SK-N-SH (cell line): Measurements from ENCODE around the gene IL31RA. TPM values are rescaled to one million over a fixed set of nuclear protein-coding genes. Genes with fewer than 3 reads are reported as not detected.

Source experiments
- CTCF ChIA-PET: fragments of 300-600, 350-600 bp; formaldehyde crosslinking; extraction: SDS; loops from one replicate; lab custom pipeline; 2021; lab: Yijun Ruan, JAX
- POLR2A ChIA-PET: fragments of 350-600 bp; sonication (Branson Sonifier 250); formaldehyde crosslinking; extraction: SDS; loops from one replicate; lab custom pipeline; 2020; ENCODE audit warnings: antibody characterized with exemption, inconsistent platforms; lab: Yijun Ruan, JAX
- DNase-seq: peaks from one replicate; pipeline ENCODE4 v3.0.0; 2012
- H2AFZ ChIP-seq: fragments of 200-600 bp; sonication (generic); 2 replicates; pipeline ENCODE4 v1.8.1; 2016; ENCODE audit warnings: antibody characterized with exemption, mild to moderate bottlenecking, low read depth
- H3F3A ChIP-seq: fragments of 200-600 bp; sonication (generic); replicated peaks from 2 replicates; pipeline ENCODE3; 2016; ENCODE audit warnings: antibody characterized with exemption, mild to moderate bottlenecking; ENCODE audit not compliant: insufficient read depth
- H3K27ac ChIP-seq, 2 experiments: fragments of 200-500 bp in 1 of 2; fragments of 200-600 bp in 1 of 2; sonication (Bioruptor generic) in 1 of 2; sonication (generic), shearing (Covaris generic) in 1 of 2; 2 replicates each; pipeline versions ENCODE4 v1.5.1 to v1.6.1; 2014 to 2016; ENCODE audit warnings: low read depth in 2 of 2, inconsistent platforms in 1 of 2, low read length in 1 of 2, mild to moderate bottlenecking in 1 of 2, mixed read lengths in 1 of 2
- H3K27me3 ChIP-seq: fragments of 200-600 bp; sonication (generic), shearing (Covaris generic); 2 replicates; pipeline ENCODE4 v1.6.1; 2016; ENCODE audit warnings: mixed run types; ENCODE audit not compliant: insufficient read depth
- H3K36me3 ChIP-seq, 2 experiments: fragments of 200-500 bp in 1 of 2; fragments of 200-600 bp in 1 of 2; sonication (Bioruptor generic) in 1 of 2; sonication (generic) in 1 of 2; replicated peaks in 1 of 2; 2 replicates each; pipeline versions ENCODE3 to v1.5.1; 2014 to 2016; ENCODE audit warnings: low read length in 1 of 2, mild to moderate bottlenecking in 1 of 2; ENCODE audit not compliant: insufficient read depth in 2 of 2, control insufficient read depth in 1 of 2
- H3K4me1 ChIP-seq, 2 experiments: fragments of 200-500 bp in 1 of 2; fragments of 200-600 bp in 1 of 2; sonication (Bioruptor generic) in 1 of 2; sonication (generic), shearing (Covaris generic) in 1 of 2; 2 replicates each; pipeline versions ENCODE4 v1.5.1 to v1.6.1; 2014 to 2016; ENCODE audit warnings: low read depth in 1 of 2, low read length in 1 of 2, mixed run types in 1 of 2; ENCODE audit not compliant: insufficient read depth in 2 of 2, control insufficient read depth in 1 of 2
- H3K4me2 ChIP-seq: fragments of 200-600 bp; sonication (generic), shearing (Covaris generic); 2 replicates; pipeline ENCODE4 v1.6.1; 2017; ENCODE audit warnings: mixed run types
- H3K4me3 ChIP-seq, 2 experiments: fragments of 200-500 bp in 1 of 2; fragments of 200-600 bp in 1 of 2; sonication (Bioruptor generic) in 1 of 2; sonication (generic), shearing (Covaris generic) in 1 of 2; 2 replicates each; pipeline versions ENCODE4 v1.5.1 to v1.8.1; 2014 to 2016; ENCODE audit warnings: low read depth in 2 of 2, inconsistent platforms in 1 of 2, low read length in 1 of 2, mild to moderate bottlenecking in 1 of 2, mixed read lengths in 1 of 2, moderate library complexity in 1 of 2
- H3K79me2 ChIP-seq: fragments of 200-600 bp; sonication (generic); 2 replicates; pipeline ENCODE4 v1.8.1; 2017; ENCODE audit warnings: mild to moderate bottlenecking; ENCODE audit not compliant: insufficient read depth
- H3K9ac ChIP-seq: fragments of 200-600 bp; sonication (generic); 2 replicates; pipeline ENCODE4 v1.6.1; 2017; ENCODE audit warnings: mixed run types
- H3K9me2 ChIP-seq: fragments of 200-600 bp; sonication (generic); 2 replicates; pipeline ENCODE4 v1.6.1; 2017; ENCODE audit warnings: mixed run types
- H3K9me3 ChIP-seq: fragments of 200-600 bp; sonication (generic); 2 replicates; pipeline ENCODE4 v1.6.1; 2017; ENCODE audit warnings: mixed run types, mild to moderate bottlenecking, moderate library complexity
- H4K20me1 ChIP-seq: fragments of 200-600 bp; sonication (generic); 2 replicates; pipeline ENCODE4 v1.6.1; 2017; ENCODE audit warnings: mild to moderate bottlenecking, mixed run types; ENCODE audit not compliant: insufficient read depth
- CTCF ChIP-seq: fragments of 200-600 bp; sonication (generic); IDR thresholded peaks from 2 replicates; pipeline ENCODE4 v1.6.1; 2017; ENCODE audit warnings: antibody characterized with exemption, mild to moderate bottlenecking, moderate library complexity
- ELF1 ChIP-seq: IDR thresholded peaks from 2 replicates; pipeline ENCODE4 v1.4.0; 2012
- EZH2phosphoT487 ChIP-seq: fragments of 200-600 bp; sonication (generic); IDR thresholded peaks from 2 replicates; pipeline ENCODE4 v1.6.1; 2017; ENCODE audit warnings: low read depth, mixed run types, mild to moderate bottlenecking, antibody characterized with exemption, moderate library complexity, borderline replicate concordance
- FOSL2 ChIP-seq: IDR thresholded peaks from 2 replicates; pipeline ENCODE4 v1.4.0; 2012; ENCODE audit warnings: low read depth, mild to moderate bottlenecking, moderate library complexity, borderline replicate concordance
- FOXM1 ChIP-seq: IDR thresholded peaks from 2 replicates; pipeline ENCODE4 v1.4.0; 2012; ENCODE audit warnings: low read depth, mild to moderate bottlenecking
- GABPA ChIP-seq: IDR thresholded peaks from 2 replicates; pipeline ENCODE4 v1.4.0; 2012; ENCODE audit warnings: low read depth, mild to moderate bottlenecking
- GATA2 ChIP-seq: sonication (generic); formaldehyde crosslinking; IDR thresholded peaks from 2 replicates; pipeline ENCODE4 v1.5.0; 2020; ENCODE audit warnings: mild to moderate bottlenecking, missing genetic modification reagents
- IRF3 ChIP-seq: fragments of 150-350 bp; IDR thresholded peaks from 2 replicates; pipeline ENCODE4 v1.6.1; 2016; ENCODE audit warnings: mild to moderate bottlenecking, low read depth, low read length
- JUND ChIP-seq: IDR thresholded peaks from 2 replicates; pipeline ENCODE4 v1.4.0; 2012
- MAX ChIP-seq: IDR thresholded peaks from 2 replicates; pipeline ENCODE4 v1.4.0; 2012; ENCODE audit warnings: low read depth
- MEF2A ChIP-seq: IDR thresholded peaks from 2 replicates; pipeline ENCODE4 v1.4.0; 2012; ENCODE audit warnings: low read depth, borderline replicate concordance
- MXI1 ChIP-seq: IDR thresholded peaks from 2 replicates; pipeline ENCODE4 v1.6.1; 2012; ENCODE audit warnings: mild to moderate bottlenecking, low read depth, low read length, improper control_type of control experiment
- NFIC ChIP-seq: IDR thresholded peaks from 2 replicates; pipeline ENCODE4 v1.4.0; 2012; ENCODE audit warnings: borderline replicate concordance
- PBX3 ChIP-seq: IDR thresholded peaks from 2 replicates; pipeline ENCODE4; 2012
- POLR2AphosphoS5 ChIP-seq: IDR thresholded peaks from 2 replicates; pipeline ENCODE4 v1.6.1; 2012; ENCODE audit warnings: low read depth, low read length
- RCOR1 ChIP-seq: fragments of 150-350 bp; IDR thresholded peaks from 2 replicates; pipeline ENCODE4 v1.6.1; 2017; ENCODE audit warnings: antibody characterized with exemption, low read length
- REST ChIP-seq: IDR thresholded peaks from 2 replicates; pipeline ENCODE4 v1.6.1; 2012; ENCODE audit warnings: mild to moderate bottlenecking, low read depth, low read length, moderate library complexity
- RFX5 ChIP-seq: IDR thresholded peaks from 2 replicates; pipeline ENCODE4 v1.6.1; 2012; ENCODE audit warnings: mild to moderate bottlenecking, improper control_type of control experiment, low read length
- RXRA ChIP-seq: IDR thresholded peaks from 2 replicates; pipeline ENCODE4 v1.4.0; 2012; ENCODE audit warnings: low read depth, mild to moderate bottlenecking, borderline replicate concordance
- SMC3 ChIP-seq: IDR thresholded peaks from 2 replicates; pipeline ENCODE4 v1.6.1; 2012; ENCODE audit warnings: low read depth, low read length, improper control_type of control experiment
- TCF12 ChIP-seq: IDR thresholded peaks from 2 replicates; pipeline ENCODE4 v1.4.0; 2012
- USF1 ChIP-seq: IDR thresholded peaks from 2 replicates; pipeline ENCODE4 v1.4.0; 2012; ENCODE audit warnings: low read depth, borderline replicate concordance
- USF2 ChIP-seq: fragments of 150-350 bp; IDR thresholded peaks from 2 replicates; pipeline ENCODE4 v1.6.1; 2017; ENCODE audit warnings: antibody characterized with exemption, low read length, low read depth, borderline replicate concordance
- ZBTB33 ChIP-seq: IDR thresholded peaks from 2 replicates; pipeline ENCODE4 v1.4.0; 2012; ENCODE audit warnings: low read depth, borderline replicate concordance
- polyA plus RNA-seq, 3 experiments: library from polyadenylated mRNA; depleted of rRNA; stranded (reverse); fragments of >200 nt; gene quantifications; 2 replicates each; pipeline ENCODE4 v1.2.3, GENCODE V29; 2012

Gene IL31RA
- polyA plus RNA-seq, 1 of the 3 experiments (the other 2 are of a cell fraction): 0.20 TPM

GRCh38 chr5:55816342-55816741, 34.8 kb upstream of the IL31RA start:
- no peak overlapping the region for H2AFZ ChIP-seq
- H3K27ac ChIP-seq: no peak overlapping the region
- 0 out of 2 replicates have a peak, but pooled peaks cover 3% of the 10 kb centered on the region for H3K9me2 ChIP-seq
- no peaks in the 10 kb centered on the region for H3K36me3 ChIP-seq
- CTCF ChIA-PET: no interaction called here
- H3K4me1 ChIP-seq: no peaks in the 10 kb centered on the region
- no peak for DNase-seq
- H3K27me3 ChIP-seq: peaks cover 1% of the 10 kb centered on the region; the same call in 1 of the 2 replicates
- H3F3A ChIP-seq: peaks cover 3% of the 10 kb centered on the region
- POLR2A ChIA-PET: no interaction called here
- H3K79me2 ChIP-seq: no peaks in the 10 kb centered on the region
- no peak overlapping the region for H3K9ac ChIP-seq
- H3K4me2 ChIP-seq: no peak overlapping the region
- no peaks in the 10 kb centered on the region for H4K20me1 ChIP-seq
- no peak overlapping the region for H3K4me3 ChIP-seq
- H3K9me3 ChIP-seq: no peaks in the 10 kb centered on the region
- TF ChIP-seq GABPA (no peak), RCOR1 (no peak), TCF12 (peak; percentile 55), MAX (no peak), IRF3 (no peak), GATA2 (CRISPR knock-in tag) (no peak), JUND (peak; percentile 81), ZBTB33 (no peak), PBX3 (peak; percentile 47), EZH2phosphoT487 (no peak), SMC3 (no peak), USF2 (no peak), REST (no peak), RXRA (no peak), NFIC (peak; percentile 65; the same call in 1 of the 2 replicates), FOXM1 (no peak), POLR2AphosphoS5 (no peak), CTCF (no peak), RFX5 (no peak), MXI1 (no peak), FOSL2 (peak; percentile 55; the same call in 1 of the 2 replicates), ELF1 (no peak), USF1 (no peak), MEF2A (no peak)
